ENCODE measurements around the gene APBA1.

GRCh38 chr9:69497816-69498215 lies 174.4 kb downstream of the APBA1 start:
- TF ChIP-seq POLR2A (IDR thresholded peaks at IDR 0.05) = no peak
- TF ChIP-seq CTCF (IDR thresholded peaks at IDR 0.05) = no peak
